GM21529 (cell line): ENCODE data around the gene KLHL25.

Experiments used
- ATAC-seq: cut with Tn5 transposase; IDR thresholded peaks from one replicate; pipeline ENCODE4 v1.9.1; 2021; ENCODE audit not compliant: unreplicated experiment

The KLHL25 gene

GRCh38 chr15:85762039-85762755, 32.5 kb downstream of the KLHL25 start:
- ATAC-seq = no peak

- ATAC-seq = no peak
Measured at GRCh38 chr15:85761635-85762034, 33.1 kb downstream of the KLHL25 start.

- no peak for ATAC-seq
Measured at GRCh38 chr15:85760531-85761371, 34.0 kb downstream of the KLHL25 start.

GRCh38 chr15:85760049-85760448, 34.7 kb downstream of the KLHL25 start:
- ATAC-seq = no peak

GRCh38 chr15:85759376-85759775, 35.3 kb downstream of the KLHL25 start:
- no peak for ATAC-seq

- no peak for ATAC-seq
Measured at GRCh38 chr15:85758655-85758978, 36.1 kb downstream of the KLHL25 start.

GRCh38 chr15:85757939-85758654, 36.6 kb downstream of the KLHL25 start:
- ATAC-seq = no peak

GRCh38 chr15:85757073-85757938, 37.4 kb downstream of the KLHL25 start:
- no peak for ATAC-seq

GRCh38 chr15:85756411-85757072, 38.2 kb downstream of the KLHL25 start:
- ATAC-seq = no peak

- no peak for ATAC-seq
Measured at GRCh38 chr15:85755942-85756341, 38.8 kb downstream of the KLHL25 start.

- no peak for ATAC-seq
Measured at GRCh38 chr15:85755471-85755870, 39.3 kb downstream of the KLHL25 start.

- no peak for ATAC-seq
Measured at GRCh38 chr15:85754989-85755388, 39.7 kb downstream of the KLHL25 start.

- no peak for ATAC-seq
Measured at GRCh38 chr15:85753791-85754452, 40.8 kb downstream of the KLHL25 start.

GRCh38 chr15:85753261-85753660, 41.5 kb downstream of the KLHL25 start:
- no peak for ATAC-seq

GRCh38 chr15:85752491-85752961, 42.2 kb downstream of the KLHL25 start:
- no peak for ATAC-seq

GRCh38 chr15:85752124-85752475, 42.6 kb downstream of the KLHL25 start:
- ATAC-seq = no peak

GRCh38 chr15:85751291-85752123, 43.2 kb downstream of the KLHL25 start:
- no peak for ATAC-seq

- ATAC-seq = no peak
Measured at GRCh38 chr15:85750319-85751290, 44.1 kb downstream of the KLHL25 start.
